Ishikawa (cell line): ENCODE measurements around the gene SLC8A1.

ENCODE experiments used
- CEBPB ChIP-seq: IDR thresholded peaks from 2 replicates; pipeline ENCODE4 v1.6.1; 2012
- CREB1 ChIP-seq: IDR thresholded peaks from 2 replicates; pipeline ENCODE4 v1.6.1; 2012; ENCODE audit warnings: low read depth
- EGR1 ChIP-seq: IDR thresholded peaks from 2 replicates; pipeline ENCODE4 v1.6.1; 2012
- EP300 ChIP-seq: IDR thresholded peaks from 2 replicates; pipeline ENCODE4 v1.6.1; 2012; ENCODE audit warnings: borderline replicate concordance
- FOXM1 ChIP-seq: IDR thresholded peaks from 2 replicates; pipeline ENCODE4 v1.6.1; 2012; ENCODE audit warnings: low read depth, borderline replicate concordance
- MAX ChIP-seq: IDR thresholded peaks from 2 replicates; pipeline ENCODE4 v1.6.1; 2012
- NFIC ChIP-seq: IDR thresholded peaks from 2 replicates; pipeline ENCODE4 v1.6.1; 2012
- RAD21 ChIP-seq: IDR thresholded peaks from 2 replicates; pipeline ENCODE4 v1.6.1; 2012; ENCODE audit warnings: low read depth
- REST ChIP-seq: IDR thresholded peaks from 2 replicates; pipeline ENCODE4 v1.6.1; 2012; ENCODE audit warnings: low read depth, mild to moderate bottlenecking
- TAF1 ChIP-seq: IDR thresholded peaks from 2 replicates; pipeline ENCODE4 v1.6.1; 2012; ENCODE audit warnings: low read depth, mild to moderate bottlenecking
- TCF12 ChIP-seq: IDR thresholded peaks from 2 replicates; pipeline ENCODE4 v1.6.1; 2012; ENCODE audit warnings: low read depth
- TEAD4 ChIP-seq: IDR thresholded peaks from 2 replicates; pipeline ENCODE4 v1.6.1; 2012
- USF1 ChIP-seq: IDR thresholded peaks from 2 replicates; pipeline ENCODE4 v1.6.1; 2012
- YY1 ChIP-seq: IDR thresholded peaks from 2 replicates; pipeline ENCODE4 v1.6.1; 2012; ENCODE audit warnings: low read depth
- ZBTB7A ChIP-seq: IDR thresholded peaks from 2 replicates; pipeline ENCODE4 v1.6.1; 2012; ENCODE audit warnings: low read depth

The SLC8A1 gene

GRCh38 chr2:40380041-40380440 is 71.8 kb downstream of the SLC8A1 start:
- TF ChIP-seq TAF1: no peak
- TF ChIP-seq USF1: no peak

- no peak for TF ChIP-seq REST
- no peak for TF ChIP-seq EP300
- no peak for TF ChIP-seq RAD21
- no peak for TF ChIP-seq EGR1
- no peak for TF ChIP-seq YY1
- no peak for TF ChIP-seq ZBTB7A
- no peak for TF ChIP-seq NFIC
- TF ChIP-seq FOXM1: no peak
- TF ChIP-seq CREB1: no peak
- TF ChIP-seq CEBPB: no peak
- no peak for TF ChIP-seq TCF12
- no peak for TF ChIP-seq MAX
- no peak for TF ChIP-seq USF1
- no peak for TF ChIP-seq TEAD4
- TF ChIP-seq TAF1: no peak
Observed at GRCh38 chr2:40374543-40375240, 77.2 kb downstream of the SLC8A1 start.

GRCh38 chr2:40373111-40373510 is 78.8 kb downstream of the SLC8A1 start:
- TF ChIP-seq TEAD4: no peak

- TF ChIP-seq CREB1 (no peak), EGR1 (no peak), MAX (no peak), YY1 (no peak), TEAD4 (no peak), RAD21 (no peak), TCF12 (no peak), USF1 (no peak), REST (no peak), NFIC (no peak)
Observed at GRCh38 chr2:40372283-40372985, 79.5 kb downstream of the SLC8A1 start.

- TF ChIP-seq EP300 (no peak), FOXM1 (no peak)
Observed at GRCh38 chr2:40371525-40372282, 80.2 kb downstream of the SLC8A1 start.

- TF ChIP-seq TAF1: no peak
- TF ChIP-seq TCF12: no peak
- no peak for TF ChIP-seq USF1
- no peak for TF ChIP-seq CREB1
- no peak for TF ChIP-seq NFIC
- TF ChIP-seq YY1: no peak
- TF ChIP-seq MAX: no peak
- TF ChIP-seq ZBTB7A: no peak
- TF ChIP-seq REST: no peak
- TF ChIP-seq EGR1: no peak
- no peak for TF ChIP-seq EP300
- TF ChIP-seq FOXM1: no peak
- TF ChIP-seq CEBPB: no peak
- TF ChIP-seq RAD21: no peak
- TF ChIP-seq TEAD4: no peak
Observed at GRCh38 chr2:40370007-40370395, 81.9 kb downstream of the SLC8A1 start.
